Measurements from ENCODE around the gene BRINP1.

The BRINP1 gene

GRCh38 chr9:119368681-119369581 lies at the start of gene BRINP1:
Gene BRINP1, minus strand, starts transcription at chr9:119369435. Its CDS starts 56,080 bp downstream, at chr9:119313355.
- in situ Hi-C loops (cut with HindIII; ENCODE audit: low pct_ligation_motif_present, low pct_unique_long_range_greater_than_20kb, low sequenced_read_pairs) = no loop called here
- DNase-seq = peak; percentile 78

GRCh38 chr9:119418721-119419120 lies 49.5 kb upstream of the BRINP1 start:
- no peak for DNase-seq
- in situ Hi-C loops (cut with HindIII; ENCODE audit: low pct_ligation_motif_present, low pct_unique_long_range_greater_than_20kb, low sequenced_read_pairs) = no loop called here

- DNase-seq = no peak
- in situ Hi-C loops (cut with HindIII; ENCODE audit: low pct_ligation_motif_present, low pct_unique_long_range_greater_than_20kb, low sequenced_read_pairs) = no loop called here
Observed at GRCh38 chr9:119416793-119417192, 47.6 kb upstream of the BRINP1 start.

GRCh38 chr9:119412399-119412798 lies 43.2 kb upstream of the BRINP1 start:
- in situ Hi-C loops (cut with HindIII; ENCODE audit: low pct_ligation_motif_present, low pct_unique_long_range_greater_than_20kb, low sequenced_read_pairs) = no loop called here
- no peak for DNase-seq

GRCh38 chr9:119409552-119409951 lies 40.3 kb upstream of the BRINP1 start:
- no peak for DNase-seq
- in situ Hi-C loops (cut with HindIII; ENCODE audit: low pct_ligation_motif_present, low pct_unique_long_range_greater_than_20kb, low sequenced_read_pairs) = no loop called here

GRCh38 chr9:119400606-119401005 lies 31.4 kb upstream of the BRINP1 start:
- DNase-seq = no peak
- in situ Hi-C loops (cut with HindIII; ENCODE audit: low pct_ligation_motif_present, low pct_unique_long_range_greater_than_20kb, low sequenced_read_pairs) = no loop called here

- in situ Hi-C loops (cut with HindIII; ENCODE audit: low pct_ligation_motif_present, low pct_unique_long_range_greater_than_20kb, low sequenced_read_pairs) = no loop called here
- DNase-seq = no peak
Observed at GRCh38 chr9:119398350-119398749, 29.1 kb upstream of the BRINP1 start.

GRCh38 chr9:119391878-119392277 lies 22.6 kb upstream of the BRINP1 start:
- in situ Hi-C loops (cut with HindIII; ENCODE audit: low pct_ligation_motif_present, low pct_unique_long_range_greater_than_20kb, low sequenced_read_pairs) = no loop called here
- no peak for DNase-seq

- peak; percentile 63 for DNase-seq
- in situ Hi-C loops (cut with HindIII; ENCODE audit: low pct_ligation_motif_present, low pct_unique_long_range_greater_than_20kb, low sequenced_read_pairs) = no loop called here
Observed at GRCh38 chr9:119375892-119376291, 6.7 kb upstream of the BRINP1 start.

GRCh38 chr9:119372951-119373350 lies 3.7 kb upstream of the BRINP1 start:
- DNase-seq = no peak
- in situ Hi-C loops (cut with HindIII; ENCODE audit: low pct_ligation_motif_present, low pct_unique_long_range_greater_than_20kb, low sequenced_read_pairs) = no loop called here

GRCh38 chr9:119370816-119371215 lies 1.6 kb upstream of the BRINP1 start:
- in situ Hi-C loops (cut with HindIII; ENCODE audit: low pct_ligation_motif_present, low pct_unique_long_range_greater_than_20kb, low sequenced_read_pairs) = no loop called here
- DNase-seq = peak; percentile 61

GRCh38 chr9:119369680-119370366 lies 588 bp upstream of the BRINP1 start:
- DNase-seq = peak; percentile 2
- in situ Hi-C loops (cut with HindIII; ENCODE audit: low pct_ligation_motif_present, low pct_unique_long_range_greater_than_20kb, low sequenced_read_pairs) = no loop called here

- in situ Hi-C loops (cut with HindIII; ENCODE audit: low pct_ligation_motif_present, low pct_unique_long_range_greater_than_20kb, low sequenced_read_pairs) = no loop called here
- DNase-seq = no peak
Observed at GRCh38 chr9:119368179-119368578, 1.1 kb downstream of the BRINP1 start.

GRCh38 chr9:119367683-119368075 lies 1.6 kb downstream of the BRINP1 start:
- in situ Hi-C loops (cut with HindIII; ENCODE audit: low pct_ligation_motif_present, low pct_unique_long_range_greater_than_20kb, low sequenced_read_pairs) = no loop called here
- DNase-seq = no peak

- in situ Hi-C loops (cut with HindIII; ENCODE audit: low pct_ligation_motif_present, low pct_unique_long_range_greater_than_20kb, low sequenced_read_pairs) = no loop called here
- no peak for DNase-seq
Observed at GRCh38 chr9:119366909-119367682, 2.1 kb downstream of the BRINP1 start.

GRCh38 chr9:119365291-119366027 lies 3.8 kb downstream of the BRINP1 start:
- peak; percentile 63 for DNase-seq
- in situ Hi-C loops (cut with HindIII; ENCODE audit: low pct_ligation_motif_present, low pct_unique_long_range_greater_than_20kb, low sequenced_read_pairs) = no loop called here

- in situ Hi-C loops (cut with HindIII; ENCODE audit: low pct_ligation_motif_present, low pct_unique_long_range_greater_than_20kb, low sequenced_read_pairs) = no loop called here
- no peak for DNase-seq
Observed at GRCh38 chr9:119360237-119360636, 9.0 kb downstream of the BRINP1 start.

- in situ Hi-C loops (cut with HindIII; ENCODE audit: low pct_ligation_motif_present, low pct_unique_long_range_greater_than_20kb, low sequenced_read_pairs) = no loop called here
- DNase-seq = no peak
Observed at GRCh38 chr9:119357336-119358096, 11.7 kb downstream of the BRINP1 start.
